Lung microvascular endothelial cell (primary cell): ENCODE measurements around the gene MGAT5. TPM values are rescaled to one million over a fixed set of nuclear protein-coding genes. Genes with fewer than 3 reads are reported as not detected.

Experiments used
- DNase-seq, 2 donors: peaks; one replicate each; pipeline versions ENCODE4 v3.0.0 to v3.0.0-alpha.2; 2010; ENCODE audit warnings: low read depth in 2 of 2
- total RNA-seq: library from RNA; depleted of rRNA; stranded (reverse); fragments of >200 nt; gene quantifications from 2 replicates; pipeline ENCODE4 v1.2.1, GENCODE V29; 2014

MGAT5 gene
- total RNA-seq, 1 donor from 2014 or later: 158 TPM

DNA sequence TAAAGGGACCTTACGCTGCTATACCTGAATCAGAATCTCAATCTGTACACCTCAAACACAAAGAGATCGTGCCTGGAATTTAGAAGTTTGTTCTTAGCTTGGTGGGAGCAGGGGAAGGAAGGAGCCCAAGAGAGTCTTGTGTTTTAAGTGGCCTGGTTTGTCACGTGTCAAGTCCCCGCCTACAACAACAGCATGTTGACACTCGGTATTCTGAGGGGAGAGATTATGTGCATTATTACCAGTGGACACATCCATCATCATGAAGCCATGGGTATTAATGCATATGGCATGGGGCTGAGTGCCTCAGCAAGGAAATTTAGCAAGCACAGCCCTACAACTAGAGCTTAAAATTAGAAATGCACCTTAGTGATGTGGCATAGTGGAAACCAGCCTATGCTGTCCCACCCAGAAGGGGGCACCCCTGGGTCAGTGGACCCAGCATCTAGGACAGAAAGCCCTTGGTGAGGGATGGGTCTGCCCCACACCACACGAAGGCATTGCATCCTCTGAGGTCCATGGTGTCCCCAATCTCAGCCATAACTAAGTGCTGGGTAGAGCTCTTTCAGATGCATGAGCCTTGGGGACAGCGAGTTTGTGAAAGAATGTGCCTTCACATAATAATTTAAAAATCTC, 138.7 kb downstream of the MGAT5 start:
- no peak for DNase-seq

DNA sequence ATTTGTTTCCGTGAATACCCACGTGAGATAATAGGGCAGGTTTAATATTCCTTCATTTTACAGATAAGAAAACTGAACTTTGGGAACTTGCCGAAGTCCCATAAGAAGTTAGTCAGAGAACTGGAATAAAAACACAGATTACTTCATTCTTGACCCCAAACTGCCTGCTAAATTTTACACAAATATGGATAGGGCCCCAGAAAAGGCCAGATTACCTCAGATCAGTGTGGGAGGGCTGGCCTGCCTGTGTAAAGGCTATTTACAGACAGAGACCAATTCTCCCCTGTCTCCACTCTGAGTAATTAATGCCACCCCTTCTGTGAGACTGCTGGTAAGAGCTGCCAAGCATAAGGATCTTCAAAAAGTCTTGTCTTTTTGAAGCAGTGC, 139.2 kb downstream of the MGAT5 start:
- DNase-seq: no peak

DNA sequence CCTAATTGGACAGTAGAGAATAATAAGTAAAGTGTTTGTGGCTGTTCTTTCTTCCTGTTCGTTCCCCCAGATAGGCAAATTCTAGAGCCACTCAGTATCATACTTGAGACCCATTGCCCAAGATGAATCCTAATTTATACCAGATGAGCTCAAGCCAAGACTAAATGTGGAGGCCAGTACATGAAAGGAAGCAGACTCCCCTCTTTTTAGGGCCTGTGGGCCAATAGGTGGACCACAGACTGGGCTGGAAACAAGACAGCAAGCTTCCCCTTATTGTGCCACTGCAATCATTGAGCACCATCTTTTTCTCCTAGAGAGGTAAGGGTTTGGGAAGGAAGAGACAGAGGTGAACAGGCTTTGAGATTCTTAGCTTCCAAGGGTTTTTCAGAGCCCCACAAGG, 141.9 kb downstream of the MGAT5 start:
- DNase-seq: no peak

DNA sequence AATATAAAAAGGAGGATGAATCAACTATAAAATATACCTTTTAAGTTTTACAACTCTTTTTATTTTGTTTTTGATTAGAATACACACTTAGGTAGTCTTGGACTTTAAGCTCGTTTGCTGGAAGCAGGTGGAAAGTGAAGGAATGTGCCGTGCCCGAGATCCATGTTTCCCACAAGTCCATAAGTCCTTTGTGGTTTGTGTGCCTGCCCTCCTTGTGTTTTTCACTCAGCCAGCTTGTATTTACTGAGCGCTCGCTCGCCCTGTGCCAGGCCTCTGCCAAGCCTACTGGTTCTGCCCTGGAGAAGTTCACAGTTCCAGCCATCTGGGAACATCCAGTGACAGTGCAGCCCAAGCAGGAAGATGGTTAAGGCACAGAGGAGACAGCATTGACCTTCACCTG, 142.6 kb downstream of the MGAT5 start:
- DNase-seq: no peak

DNA sequence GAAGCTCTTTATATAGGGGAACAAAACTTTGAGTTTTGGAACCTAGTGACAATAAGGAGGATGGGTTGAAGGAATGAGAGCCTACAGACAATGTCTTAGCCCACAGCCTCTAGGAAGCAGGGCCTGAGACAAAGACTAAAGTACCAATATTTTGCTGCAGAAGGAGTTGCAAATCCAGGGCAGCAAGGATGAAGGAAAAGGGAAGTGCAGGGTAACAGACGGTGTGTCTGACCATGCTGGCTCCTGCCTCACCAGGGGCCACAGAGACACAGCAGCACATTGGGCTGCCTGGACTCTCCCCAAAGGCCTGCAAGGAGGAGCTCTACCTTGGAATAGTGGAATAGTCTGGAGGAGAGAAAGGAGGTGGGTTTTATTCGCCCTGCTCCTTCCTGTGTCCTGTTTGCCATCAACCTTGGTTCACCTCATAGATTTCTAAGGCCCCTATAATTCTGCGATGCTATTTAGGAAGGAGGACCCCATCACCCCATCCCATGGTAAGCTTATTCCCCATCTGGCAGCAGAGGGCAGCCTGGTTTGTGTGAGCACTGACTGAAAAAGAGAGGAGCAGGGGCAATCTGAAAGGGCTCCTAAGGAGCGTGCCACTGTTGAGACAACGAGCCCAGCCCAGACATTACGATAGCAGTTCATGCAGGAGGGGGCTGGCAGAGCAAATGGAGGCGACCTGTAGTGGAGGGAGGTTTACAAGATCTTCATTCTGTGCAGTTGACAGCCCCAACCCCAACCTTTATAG, 143.4 kb downstream of the MGAT5 start:
- DNase-seq: no peak

DNA sequence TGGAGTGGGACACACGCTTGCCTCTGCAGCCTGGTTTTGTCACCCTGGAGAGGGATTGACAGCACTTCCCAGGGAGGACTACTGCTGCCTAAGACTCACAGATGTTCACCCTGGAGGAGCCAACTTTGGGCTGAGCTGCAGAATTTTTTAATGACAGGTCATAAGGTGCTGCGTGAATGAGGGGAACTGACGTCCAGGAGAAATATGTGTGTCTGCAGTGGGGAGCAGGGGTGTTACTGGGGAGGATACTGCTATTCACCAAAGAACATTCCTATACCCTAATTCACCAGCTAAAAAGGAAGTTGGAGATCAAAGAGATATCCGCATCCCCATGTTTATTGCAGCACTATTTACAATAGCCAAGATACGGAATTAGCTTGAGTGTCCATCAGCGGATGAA, 144.4 kb downstream of the MGAT5 start:
- peak; percentile 64 to 93 for DNase-seq

DNA sequence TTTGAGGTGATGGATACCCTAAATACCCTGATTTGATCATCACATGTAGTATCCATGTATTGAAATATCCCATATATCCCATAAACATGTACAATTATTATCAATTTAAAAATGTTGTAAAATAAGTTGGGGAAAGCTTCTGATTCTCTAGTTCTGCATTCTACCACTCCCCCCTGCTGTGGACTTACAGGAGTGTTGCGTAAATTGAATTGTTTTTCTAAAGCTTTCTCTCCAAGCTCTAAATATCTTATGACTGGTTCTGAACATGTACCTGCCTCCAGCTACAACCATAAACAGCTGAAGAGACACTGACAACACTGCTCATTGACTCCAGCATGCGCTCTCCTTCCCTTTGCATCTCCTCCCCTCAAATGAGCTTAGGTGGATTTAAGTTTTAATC, 145.2 kb downstream of the MGAT5 start:
- DNase-seq: peak in 1 of 2 donors; percentile 37

DNA sequence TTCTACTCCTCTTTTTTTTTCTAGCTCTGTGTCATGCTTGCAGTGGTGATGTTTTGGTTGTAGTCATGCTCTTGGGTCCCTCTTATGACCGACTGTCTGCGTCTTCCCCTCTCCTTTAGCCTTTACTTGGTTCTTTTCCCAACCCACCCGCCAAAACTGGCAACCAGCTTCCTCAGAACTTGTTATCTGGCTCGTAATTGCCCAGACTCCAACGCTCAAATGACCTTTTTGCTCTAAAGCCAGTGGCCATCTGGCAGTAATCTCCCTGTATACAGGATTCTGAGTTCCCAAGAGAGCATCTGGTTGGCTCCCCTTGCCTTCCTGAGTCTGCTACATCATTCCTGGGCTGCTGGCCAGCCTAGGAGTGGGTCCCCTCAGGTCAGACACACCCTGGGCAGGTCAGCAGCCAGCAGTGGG, 147.2 kb downstream of the MGAT5 start:
- peak; percentile 85 to 91 for DNase-seq

DNA sequence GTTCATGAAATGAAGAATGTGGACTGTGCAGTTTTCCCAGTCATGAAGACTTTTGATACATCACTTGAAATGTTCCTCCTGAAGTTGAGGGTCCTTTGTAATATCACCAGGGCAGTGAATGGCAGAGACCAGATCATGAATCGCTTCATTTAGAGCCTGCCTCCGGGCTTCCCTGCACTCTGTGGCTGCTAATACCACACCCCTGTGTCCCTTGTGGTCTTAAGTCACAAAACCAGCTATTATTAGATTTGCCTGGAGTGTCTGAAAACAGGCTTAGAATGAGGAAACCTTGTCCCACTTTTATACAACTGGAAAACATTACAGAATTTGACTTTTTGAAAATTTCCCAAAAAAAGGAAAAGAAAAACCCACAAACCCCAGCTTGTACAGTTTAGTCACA, 147.9 kb downstream of the MGAT5 start:
- peak in 1 of 2 donors; percentile 30 for DNase-seq

DNA sequence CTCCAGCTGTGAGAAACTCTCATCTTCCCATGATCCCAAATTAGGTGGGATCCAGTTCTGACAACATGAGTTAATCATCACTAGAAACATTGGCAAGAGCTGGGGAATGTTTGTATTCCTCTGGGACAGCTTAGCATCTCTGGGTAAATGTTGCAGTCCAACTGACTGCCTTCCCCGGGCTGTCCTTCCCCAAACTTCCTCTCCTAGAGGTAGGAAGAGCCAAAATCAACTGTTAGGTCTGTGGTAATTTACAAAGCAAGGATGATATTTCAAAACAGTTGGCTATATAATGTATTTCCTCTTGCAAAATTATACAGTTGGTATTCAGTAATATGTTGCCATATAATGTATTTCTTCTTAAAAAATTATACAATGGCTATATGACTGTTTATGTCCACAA, 148.5 kb downstream of the MGAT5 start:
- DNase-seq: peak in 1 of 2 donors; percentile 87

DNA sequence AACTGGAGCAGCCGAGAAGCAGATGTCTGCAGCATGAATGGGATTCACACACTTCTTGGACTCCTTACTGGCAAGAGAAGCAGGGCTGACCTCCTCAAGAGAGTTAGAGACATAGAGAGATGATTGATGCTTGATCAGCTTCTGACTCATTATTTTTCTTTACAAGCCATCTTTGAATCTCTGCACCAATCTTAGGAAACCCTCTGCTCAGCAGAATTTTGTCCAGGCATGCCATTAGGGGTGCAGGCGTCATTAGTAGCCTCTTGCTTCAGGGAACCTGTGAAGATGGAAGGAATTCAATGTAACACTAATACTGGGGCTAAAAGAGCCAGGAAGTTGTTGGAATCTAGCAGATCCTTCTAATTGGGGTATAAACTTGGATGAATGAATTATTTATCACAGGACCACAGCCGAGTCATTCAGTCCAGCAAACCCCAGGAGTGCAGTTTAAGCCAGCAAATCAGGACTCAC, 151.8 kb downstream of the MGAT5 start:
- DNase-seq: peak in 1 of 2 donors; percentile 45

DNA sequence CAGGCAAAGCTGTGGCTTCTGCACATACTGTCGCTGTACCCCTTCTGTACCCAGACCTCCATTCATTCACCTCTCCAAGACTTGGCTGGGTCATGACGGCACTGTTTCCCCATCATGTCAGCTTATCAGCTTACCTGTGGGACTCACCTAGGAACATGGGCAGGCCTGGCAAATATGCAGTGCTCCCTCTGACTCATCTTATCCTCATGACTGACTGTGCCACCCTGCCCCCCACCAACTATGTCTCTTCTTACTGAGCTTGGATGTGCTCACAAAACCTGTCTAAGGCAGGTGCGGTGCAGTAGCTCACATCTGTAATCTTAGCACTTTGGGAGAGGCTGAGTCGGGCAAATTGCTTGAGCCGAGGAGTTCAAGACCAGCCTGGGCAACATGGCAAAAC, 152.4 kb downstream of the MGAT5 start:
- DNase-seq: no peak

DNA sequence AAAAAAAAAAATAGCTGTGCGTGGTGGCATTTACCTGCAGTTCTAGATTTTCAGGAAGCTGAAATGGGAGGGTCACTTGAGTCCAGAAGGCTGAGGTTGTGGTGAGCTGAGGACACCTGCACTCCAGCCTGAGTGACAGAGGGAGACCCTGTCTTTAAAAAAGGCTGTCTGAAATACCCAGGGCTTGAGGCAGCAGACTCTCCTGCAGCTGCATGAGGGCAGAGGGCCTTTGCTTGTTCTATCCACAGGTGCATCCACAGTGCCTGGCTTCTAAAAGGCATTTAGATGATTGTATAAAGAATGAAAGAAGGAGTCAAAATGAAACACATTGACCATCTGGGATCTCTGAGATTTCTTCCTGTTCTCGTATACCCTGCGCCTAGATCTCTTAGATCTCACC, 152.9 kb downstream of the MGAT5 start:
- no peak for DNase-seq

DNA sequence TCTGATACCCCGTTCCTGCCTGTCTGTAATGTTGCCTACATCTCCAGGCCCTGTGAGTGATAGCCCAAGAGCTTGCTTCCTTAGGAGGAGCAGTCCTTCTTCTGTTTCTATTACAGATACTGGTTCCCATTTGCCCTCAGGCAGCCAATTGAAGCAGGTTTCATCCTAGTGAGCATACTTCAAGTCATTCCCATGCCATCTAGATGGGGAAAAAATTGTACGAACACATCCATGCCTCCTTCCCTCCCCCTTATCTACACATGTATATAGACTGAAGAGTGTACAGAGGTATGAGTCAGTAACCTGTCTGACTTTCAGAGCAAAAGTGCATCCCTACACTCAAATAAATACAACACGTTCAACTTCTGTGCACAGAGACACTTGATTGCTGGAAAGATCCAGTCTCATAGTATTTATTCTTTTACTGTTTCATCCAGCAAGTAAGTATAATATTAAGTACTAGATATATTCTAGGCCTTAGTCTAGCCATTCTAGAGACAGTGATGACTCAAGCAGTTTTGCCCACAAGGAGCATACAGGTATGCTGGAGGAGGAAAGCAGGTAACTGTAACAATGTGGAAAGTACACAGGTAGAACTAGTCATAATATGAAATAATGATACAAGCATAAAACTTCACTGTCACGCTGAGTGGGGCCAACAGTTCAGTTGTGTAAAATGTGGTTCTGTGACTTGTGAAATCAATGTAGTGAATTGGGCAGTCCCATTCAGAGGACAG, 153.4 kb downstream of the MGAT5 start:
- DNase-seq: no peak

DNA sequence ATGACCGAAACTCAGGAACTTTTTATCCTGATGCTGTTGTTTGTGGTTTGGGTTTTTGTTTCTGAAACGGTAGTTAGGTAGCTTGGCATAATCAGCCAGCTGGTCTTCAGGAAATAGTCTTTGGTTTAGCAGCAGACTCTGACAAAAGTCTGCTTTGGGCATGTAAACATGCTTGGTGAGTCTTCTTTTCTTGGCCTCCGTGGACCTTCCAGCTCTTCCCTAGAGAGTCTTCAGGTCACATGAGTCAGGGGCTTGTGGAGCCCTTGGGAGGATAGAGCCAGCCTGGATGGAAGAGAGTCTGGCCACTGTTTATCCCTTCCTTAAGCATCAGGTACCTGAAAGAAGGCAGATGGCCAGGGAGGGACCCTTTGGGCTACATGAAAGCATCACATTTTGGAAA, 154.5 kb downstream of the MGAT5 start:
- peak in 1 of 2 donors; percentile 65 for DNase-seq

DNA sequence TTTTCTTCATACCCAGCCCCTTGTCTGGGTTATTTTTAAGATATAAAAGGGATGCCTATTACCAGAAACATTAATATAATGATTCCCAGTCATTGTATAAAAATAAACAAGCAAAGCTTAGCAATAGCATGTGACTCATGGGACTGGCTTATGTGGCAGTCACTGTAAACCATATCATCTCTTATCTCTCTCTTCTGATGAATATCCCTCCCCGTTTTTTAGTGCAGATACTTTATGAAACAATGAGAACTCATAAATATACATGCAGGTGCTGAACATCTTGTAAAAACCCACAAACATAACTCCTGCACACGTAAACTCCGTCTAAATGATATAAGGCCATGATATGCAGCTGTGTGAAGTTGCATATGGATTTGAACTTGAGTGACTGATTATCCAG, 154.9 kb downstream of the MGAT5 start:
- DNase-seq: peak; percentile 29 to 56

DNA sequence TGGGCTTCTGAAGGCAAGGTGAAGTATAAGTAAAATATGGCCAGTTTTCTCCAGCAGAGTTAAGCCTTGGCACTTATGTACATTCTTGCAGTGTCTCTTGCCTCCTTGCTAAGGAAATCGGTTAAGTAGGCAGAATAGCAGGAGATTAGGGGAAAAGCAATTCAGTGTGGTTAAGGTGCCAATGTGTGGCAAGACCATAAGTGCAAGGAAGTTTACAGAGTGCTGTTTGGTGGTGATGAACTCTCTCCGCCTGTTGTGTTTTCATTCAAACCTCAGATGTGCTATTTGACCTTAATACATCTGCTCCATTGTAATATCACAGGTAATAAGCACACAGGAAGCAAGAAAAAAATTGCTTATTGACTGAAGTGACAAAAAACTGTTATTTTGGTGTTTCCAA, 156.1 kb downstream of the MGAT5 start:
- peak in 1 of 2 donors; percentile 23 for DNase-seq

DNA sequence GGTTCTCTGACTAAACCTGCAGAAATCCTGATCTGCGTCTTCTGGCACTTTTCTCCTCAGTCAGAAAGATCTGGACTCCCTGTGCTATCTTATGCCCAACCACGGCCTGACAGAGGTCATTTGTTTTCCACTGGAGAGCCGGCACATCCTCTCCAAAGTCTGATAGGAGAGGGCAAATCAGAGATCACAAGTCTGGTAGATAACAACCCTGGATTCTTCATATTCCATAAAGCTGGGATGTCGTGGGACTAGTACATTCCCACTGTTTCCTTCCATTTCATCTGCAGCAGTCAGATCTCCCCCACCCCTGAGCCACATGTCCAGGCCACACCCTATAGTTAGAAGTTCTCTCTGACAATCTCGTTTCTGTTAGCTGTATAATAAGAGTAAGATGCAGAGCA, 157.0 kb downstream of the MGAT5 start:
- peak; percentile 50 to 73 for DNase-seq

DNA sequence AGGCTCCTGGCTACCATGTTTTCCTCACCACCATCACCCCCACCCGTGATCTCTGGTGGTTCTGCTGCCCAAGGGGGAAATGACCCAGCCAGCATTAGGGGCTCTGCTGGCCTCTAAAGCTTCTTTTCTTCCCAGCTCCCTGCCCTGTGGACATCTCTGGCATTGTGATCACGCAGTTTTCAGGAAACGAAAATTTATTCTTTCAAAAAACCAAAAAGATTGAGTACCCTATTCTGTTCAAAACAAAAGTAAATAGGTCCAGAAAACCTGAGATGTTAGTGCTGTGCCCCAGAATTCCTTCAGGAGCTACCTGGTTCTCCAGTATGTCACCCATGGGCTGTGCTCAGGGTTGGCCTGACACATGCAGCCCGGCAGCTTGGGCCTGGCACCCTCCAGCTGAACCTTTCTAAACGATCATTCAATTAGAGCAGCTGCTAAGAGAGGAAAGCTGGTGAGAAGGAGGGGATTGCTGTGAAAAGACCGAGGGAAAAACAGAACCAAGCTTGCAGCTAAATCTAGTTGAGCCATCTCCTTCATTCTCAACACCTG, 157.5 kb downstream of the MGAT5 start:
- no peak for DNase-seq

DNA sequence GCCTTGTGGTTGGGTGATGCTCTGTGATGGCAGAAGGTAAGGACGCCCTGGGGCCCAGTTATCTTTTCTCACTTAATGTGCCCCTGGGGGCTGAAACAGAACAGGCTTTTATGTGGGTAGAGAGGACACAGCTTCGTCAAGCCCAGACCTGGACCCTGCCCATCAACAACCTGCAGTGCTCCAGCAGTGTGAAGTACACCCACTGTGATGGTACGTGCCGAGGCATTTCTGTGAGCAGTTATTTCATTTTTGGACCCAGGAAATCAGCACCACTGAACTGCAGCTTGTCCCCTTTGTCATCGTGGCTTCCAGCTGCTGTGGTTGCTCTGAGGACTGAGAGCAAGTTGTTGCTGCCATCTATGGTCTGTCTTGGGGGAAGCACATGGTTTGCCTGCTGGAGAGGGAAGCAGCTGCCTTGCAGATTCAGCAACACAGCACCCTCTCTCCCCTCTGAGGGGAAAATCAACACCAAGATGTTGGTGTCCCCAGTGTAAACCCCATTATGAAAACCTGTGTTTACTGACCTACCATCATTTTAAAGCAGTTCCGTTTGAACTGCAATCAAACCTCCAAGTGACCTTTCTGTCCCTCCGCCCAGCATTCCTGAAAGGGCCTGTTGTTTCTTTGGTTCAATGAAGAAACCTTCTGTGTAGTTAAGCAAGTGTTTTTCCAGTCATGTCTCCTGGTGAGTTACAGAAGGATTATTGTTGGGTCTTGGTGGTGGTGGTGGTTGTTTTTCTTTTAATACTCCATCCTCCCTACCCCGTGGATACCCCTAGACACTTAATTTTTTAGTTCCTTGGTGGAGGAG, 158.2 kb downstream of the MGAT5 start:
- peak; percentile 86 to 87 for DNase-seq

DNA sequence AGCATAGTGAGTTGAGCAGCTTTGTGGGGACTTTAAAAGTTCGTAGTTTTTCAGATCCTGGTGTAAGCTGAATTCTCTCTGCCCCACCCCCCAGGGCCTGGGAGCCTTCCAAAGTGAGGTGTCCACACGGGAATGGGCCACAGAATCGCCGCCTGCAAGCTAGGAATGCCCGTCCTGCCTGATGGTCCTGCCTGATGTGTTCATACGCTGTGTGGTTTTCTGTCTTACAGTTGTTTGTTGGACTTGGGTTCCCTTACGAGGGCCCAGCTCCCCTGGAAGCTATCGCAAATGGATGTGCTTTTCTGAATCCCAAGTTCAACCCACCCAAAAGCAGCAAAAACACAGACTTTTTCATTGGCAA, 158.7 kb downstream of the MGAT5 start:
- no peak for DNase-seq
